Measurements from ENCODE around the gene TTN.

The TTN gene

DNA sequence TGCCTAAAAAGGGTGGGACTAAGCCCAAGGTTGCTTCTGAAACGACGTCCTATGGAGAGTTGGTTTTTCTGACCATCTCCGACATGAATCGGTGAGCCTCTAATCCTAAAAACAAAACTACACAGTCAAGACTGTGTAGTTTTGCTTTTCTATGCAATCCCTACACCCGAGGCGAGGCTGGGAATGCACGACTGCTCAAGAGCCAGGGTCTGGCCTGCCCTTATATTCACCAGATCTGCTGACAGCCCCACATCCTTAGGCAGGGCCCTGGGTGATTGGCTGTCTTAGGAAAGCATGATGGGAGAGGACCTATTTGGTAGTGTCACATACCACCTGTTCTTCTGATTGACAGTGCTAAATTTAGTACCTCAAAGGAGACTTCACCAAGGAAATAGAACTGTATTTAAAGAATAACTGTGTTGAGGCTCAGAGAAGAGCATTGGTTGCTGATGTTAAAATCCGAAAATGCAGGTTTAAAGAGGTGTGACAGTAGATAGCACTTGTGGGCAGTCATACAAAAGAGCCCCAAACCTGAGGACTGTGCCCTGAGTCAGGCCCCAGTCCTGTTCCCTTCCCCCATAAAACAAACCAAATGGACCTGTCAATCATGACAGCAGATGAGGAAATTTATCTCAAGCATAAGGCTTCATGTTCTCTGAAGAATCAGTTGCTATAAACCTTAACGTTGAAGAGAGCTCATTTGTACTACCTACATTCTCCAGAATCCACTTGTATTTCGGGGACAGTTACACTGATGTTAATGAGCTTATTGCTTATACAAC is at the start of gene TTN:
TTN (minus strand) TSS at position 197 of the 782 bp plus-strand sequence. CDS start 2,781 bp downstream, outside the sequence.
- ATAC-seq, result no peak
- no peak for TF ChIP-seq PATZ1 (CRISPR knock-in tag; IDR thresholded peaks at IDR 0.05; ENCODE audit: borderline replicate concordance)
- TF ChIP-seq, protein P1, sequence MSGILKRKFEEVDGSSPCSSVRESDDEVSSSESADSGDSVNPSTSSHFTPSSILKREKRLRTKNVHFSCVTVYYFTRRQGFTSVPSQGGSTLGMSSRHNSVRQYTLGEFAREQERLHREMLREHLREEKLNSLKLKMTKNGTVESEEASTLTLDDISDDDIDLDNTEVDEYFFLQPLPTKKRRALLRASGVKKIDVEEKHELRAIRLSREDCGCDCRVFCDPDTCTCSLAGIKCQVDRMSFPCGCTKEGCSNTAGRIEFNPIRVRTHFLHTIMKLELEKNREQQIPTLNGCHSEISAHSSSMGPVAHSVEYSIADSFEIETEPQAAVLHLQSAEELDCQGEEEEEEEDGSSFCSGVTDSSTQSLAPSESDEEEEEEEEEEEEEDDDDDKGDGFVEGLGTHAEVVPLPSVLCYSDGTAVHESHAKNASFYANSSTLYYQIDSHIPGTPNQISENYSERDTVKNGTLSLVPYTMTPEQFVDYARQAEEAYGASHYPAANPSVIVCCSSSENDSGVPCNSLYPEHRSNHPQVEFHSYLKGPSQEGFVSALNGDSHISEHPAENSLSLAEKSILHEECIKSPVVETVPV (CRISPR knock-in tag; IDR thresholded peaks at IDR 0.05), result no peak
- no peak for TF ChIP-seq GLIS3 (CRISPR knock-in tag; IDR thresholded peaks at IDR 0.05)
- TF ChIP-seq RARB (CRISPR knock-in tag; IDR thresholded peaks at IDR 0.05), result no peak
- TF ChIP-seq ESRRG (CRISPR knock-in tag; IDR thresholded peaks at IDR 0.05), result no peak
- no peak for TF ChIP-seq BACH2 (CRISPR knock-in tag; IDR thresholded peaks at IDR 0.05; ENCODE audit: borderline replicate concordance)
- no peak for TF ChIP-seq ZFP30 (CRISPR knock-in tag; IDR thresholded peaks at IDR 0.05)
- no peak for TF ChIP-seq ZC3H10 (CRISPR knock-in tag; IDR thresholded peaks at IDR 0.05)
- TF ChIP-seq ZNF8 (CRISPR knock-in tag; IDR thresholded peaks at IDR 0.05), result no peak
- no peak for TF ChIP-seq ZFP3 (CRISPR knock-in tag; IDR thresholded peaks at IDR 0.05)
- no peak for TF ChIP-seq POU6F1 (CRISPR knock-in tag; IDR thresholded peaks at IDR 0.05; ENCODE audit: borderline replicate concordance, low read depth)
- TF ChIP-seq, protein P2, sequence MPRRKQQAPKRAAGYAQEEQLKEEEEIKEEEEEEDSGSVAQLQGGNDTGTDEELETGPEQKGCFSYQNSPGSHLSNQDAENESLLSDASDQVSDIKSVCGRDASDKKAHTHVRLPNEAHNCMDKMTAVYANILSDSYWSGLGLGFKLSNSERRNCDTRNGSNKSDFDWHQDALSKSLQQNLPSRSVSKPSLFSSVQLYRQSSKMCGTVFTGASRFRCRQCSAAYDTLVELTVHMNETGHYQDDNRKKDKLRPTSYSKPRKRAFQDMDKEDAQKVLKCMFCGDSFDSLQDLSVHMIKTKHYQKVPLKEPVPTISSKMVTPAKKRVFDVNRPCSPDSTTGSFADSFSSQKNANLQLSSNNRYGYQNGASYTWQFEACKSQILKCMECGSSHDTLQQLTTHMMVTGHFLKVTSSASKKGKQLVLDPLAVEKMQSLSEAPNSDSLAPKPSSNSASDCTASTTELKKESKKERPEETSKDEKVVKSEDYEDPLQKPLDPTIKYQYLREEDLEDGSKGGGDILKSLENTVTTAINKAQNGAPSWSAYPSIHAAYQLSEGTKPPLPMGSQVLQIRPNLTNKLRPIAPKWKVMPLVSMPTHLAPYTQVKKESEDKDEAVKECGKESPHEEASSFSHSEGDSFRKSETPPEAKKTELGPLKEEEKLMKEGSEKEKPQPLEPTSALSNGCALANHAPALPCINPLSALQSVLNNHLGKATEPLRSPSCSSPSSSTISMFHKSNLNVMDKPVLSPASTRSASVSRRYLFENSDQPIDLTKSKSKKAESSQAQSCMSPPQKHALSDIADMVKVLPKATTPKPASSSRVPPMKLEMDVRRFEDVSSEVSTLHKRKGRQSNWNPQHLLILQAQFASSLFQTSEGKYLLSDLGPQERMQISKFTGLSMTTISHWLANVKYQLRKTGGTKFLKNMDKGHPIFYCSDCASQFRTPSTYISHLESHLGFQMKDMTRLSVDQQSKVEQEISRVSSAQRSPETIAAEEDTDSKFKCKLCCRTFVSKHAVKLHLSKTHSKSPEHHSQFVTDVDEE (CRISPR knock-in tag; IDR thresholded peaks at IDR 0.05), result no peak
- no peak for TF ChIP-seq ZNF565 (CRISPR knock-in tag; conservative IDR thresholded peaks at IDR 0.05; ENCODE audit: low read depth)
- TF ChIP-seq SNAI2 (CRISPR knock-in tag; IDR thresholded peaks at IDR 0.05), result no peak
- TF ChIP-seq TCF4 (CRISPR knock-in tag; IDR thresholded peaks at IDR 0.05; ENCODE audit: borderline replicate concordance), result no peak
- TF ChIP-seq ARNTL (CRISPR knock-in tag; IDR thresholded peaks at IDR 0.05; ENCODE audit: borderline replicate concordance, low read depth), result no peak
- TF ChIP-seq CREB5 (CRISPR knock-in tag; IDR thresholded peaks at IDR 0.05; ENCODE audit: low read depth), result no peak

GRCh38 chr2:178855151-178855550 is 47.9 kb upstream of the TTN start:
- ATAC-seq, result no peak
- TF ChIP-seq ZNF70 (CRISPR knock-in tag; IDR thresholded peaks at IDR 0.05) (no peak), ZNF8 (CRISPR knock-in tag; IDR thresholded peaks at IDR 0.05) (no peak), PPARA (CRISPR knock-in tag; IDR thresholded peaks at IDR 0.05; ENCODE audit: borderline replicate concordance) (no peak), POU6F1 (CRISPR knock-in tag; IDR thresholded peaks at IDR 0.05; ENCODE audit: borderline replicate concordance, low read depth) (no peak), ARNTL (CRISPR knock-in tag; IDR thresholded peaks at IDR 0.05; ENCODE audit: borderline replicate concordance, low read depth) (no peak), ZFP3 (CRISPR knock-in tag; IDR thresholded peaks at IDR 0.05) (no peak), ZFP30 (CRISPR knock-in tag; IDR thresholded peaks at IDR 0.05) (no peak), TOX (CRISPR knock-in tag; IDR thresholded peaks at IDR 0.05; ENCODE audit: borderline replicate concordance) (no peak), ISL1 (CRISPR knock-in tag; IDR thresholded peaks at IDR 0.05) (no peak), ZC3H10 (CRISPR knock-in tag; IDR thresholded peaks at IDR 0.05) (no peak), RARB (CRISPR knock-in tag; IDR thresholded peaks at IDR 0.05) (no peak), GLIS3 (CRISPR knock-in tag; IDR thresholded peaks at IDR 0.05) (no peak), BACH2 (CRISPR knock-in tag; IDR thresholded peaks at IDR 0.05; ENCODE audit: borderline replicate concordance) (no peak), PATZ1 (CRISPR knock-in tag; IDR thresholded peaks at IDR 0.05; ENCODE audit: borderline replicate concordance) (no peak)
- TF ChIP-seq, protein P1 (CRISPR knock-in tag; IDR thresholded peaks at IDR 0.05), result no peak

Data from SK-N-SH treated with all-trans-retinoic acid at 6 μM for 48 hours (cell line).